ENCODE data around the gene TRPM2.

GRCh38 chr21:44456915-44457736 lies 103.7 kb downstream of the TRPM2 start:
- no peak for TF ChIP-seq SIN3A (IDR thresholded peaks at IDR 0.05; ENCODE audit: borderline replicate concordance, low read depth, low read length)
- no peak for TF ChIP-seq ZNF510 (CRISPR knock-in tag; IDR thresholded peaks at IDR 0.05; ENCODE audit: low read depth)
- no peak for TF ChIP-seq NFIC (IDR thresholded peaks at IDR 0.05; ENCODE audit: low read length)
- no peak for TF ChIP-seq NFIB (CRISPR knock-in tag; IDR thresholded peaks at IDR 0.05; ENCODE audit: borderline replicate concordance)
- no peak for TF ChIP-seq ZBTB37 (CRISPR knock-in tag; IDR thresholded peaks at IDR 0.05)
- TF ChIP-seq BCL6 (CRISPR knock-in tag; IDR thresholded peaks at IDR 0.05), result no peak
- no peak for TF ChIP-seq EHMT2 (IDR thresholded peaks at IDR 0.05; ENCODE audit: borderline replicate concordance, low read depth, low read length)
- TF ChIP-seq CEBPB (IDR thresholded peaks at IDR 0.05; ENCODE audit: borderline replicate concordance, low read depth, low read length), result no peak
- TF ChIP-seq ZNF451 (CRISPR knock-in tag; IDR thresholded peaks at IDR 0.05), result no peak
- TF ChIP-seq TRIM22 (IDR thresholded peaks at IDR 0.05), result no peak

Measured in HepG2 (cell line).